Activated B cell treated with CpG ODN at 0.5 μM for 24 hours (primary cell): ENCODE data around the gene CMIP. TPM values are rescaled to one million over a fixed set of nuclear protein-coding genes. Genes with fewer than 3 reads are reported as not detected.

Source experiments
- ATAC-seq: fragments of 200-7000 bp; cut with Tn5 transposase; one replicate; pipeline ENCODE4 v1.10.0; 2021; ENCODE audit warnings: low read depth, mild to moderate bottlenecking, moderate library complexity
- CTCF ChIA-PET: fragments of 350-600 bp; sonication (Branson Sonifier 250); formaldehyde crosslinking; loops from one replicate; lab custom pipeline; 2021; ENCODE audit warnings: antibody characterized with exemption; lab: Charles Lee
- POLR2A ChIA-PET: fragments of 350-600 bp; sonication (Branson Sonifier 250); formaldehyde crosslinking; loops from one replicate; lab custom pipeline; 2021; ENCODE audit warnings: antibody characterized with exemption; lab: Charles Lee
- DNase-seq: peaks from one replicate; pipeline ENCODE4 v3.0.0; 2022
- H3K27ac Mint-ChIP-seq: one replicate; pipeline ENCODE4 v1.8.0; 2020; ENCODE audit warnings: mixed read lengths
- H3K27me3 Mint-ChIP-seq: one replicate; pipeline ENCODE4 v1.8.0; 2021; ENCODE audit warnings: mixed read lengths
- H3K36me3 Mint-ChIP-seq: one replicate; pipeline ENCODE4 v1.8.0; 2021; ENCODE audit warnings: low read depth, mixed read lengths
- H3K4me1 Mint-ChIP-seq: one replicate; pipeline ENCODE4 v1.8.0; 2021; ENCODE audit warnings: mixed read lengths
- H3K4me3 Mint-ChIP-seq: one replicate; pipeline ENCODE4 v1.8.0; 2020; ENCODE audit warnings: mild to moderate bottlenecking, mixed read lengths
- H3K9me3 Mint-ChIP-seq: one replicate; pipeline ENCODE4 v1.8.0; 2020; ENCODE audit warnings: mixed read lengths
- intact Hi-C: fragments of 100-400 bp; cut with micrococcal nuclease; formaldehyde crosslinking; loops from one replicate; pipeline ENCODE4 v1.15.1; 2024
- total RNA-seq: library from RNA; stranded (reverse); gene quantifications from 2 replicates; pipeline ENCODE4 v1.2.3, GENCODE V29; 2022
- TF ChIP-seq, protein P1 (sequence below): fragments of 200-600 bp; IDR thresholded peaks from one replicate; pipeline ENCODE4 v1.8.0; 2022; ENCODE audit warnings: antibody characterized with exemption, mild to moderate bottlenecking

CMIP gene
- total RNA-seq, 1 donor from 2014 or later: 76.3 TPM

DNA sequence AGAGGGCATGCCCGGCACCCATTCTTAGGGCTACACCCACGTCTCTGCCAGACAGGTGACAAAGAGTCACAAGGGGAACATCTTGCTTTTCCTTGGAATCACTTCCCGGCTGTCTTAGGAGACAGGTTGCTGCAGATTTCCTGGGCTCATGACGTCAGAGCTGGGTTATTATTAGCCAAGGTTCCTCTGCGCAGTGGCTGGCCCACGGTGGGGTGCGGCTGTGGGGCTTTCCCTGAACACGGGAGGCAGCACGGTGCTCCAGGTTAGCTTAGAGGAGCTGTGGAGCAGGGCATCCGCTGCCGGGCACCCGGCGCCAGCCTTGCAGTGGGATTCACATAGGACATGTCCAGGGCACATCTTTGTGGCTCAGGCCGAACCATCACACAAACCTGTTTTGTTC lies 216.5 kb downstream of the CMIP start:
- Mint-ChIP-seq H3K27me3 (no peaks in the 10 kb centered on the region), H3K27ac (no peak overlapping the region), H3K4me1 (no peaks in the 10 kb centered on the region), H3K9me3 (no peaks in the 10 kb centered on the region), H3K4me3 (no peak overlapping the region), H3K36me3 (peaks cover 91% of the 10 kb centered on the region)
- POLR2A ChIA-PET: no interaction called here
- TF ChIP-seq, protein P1, sequence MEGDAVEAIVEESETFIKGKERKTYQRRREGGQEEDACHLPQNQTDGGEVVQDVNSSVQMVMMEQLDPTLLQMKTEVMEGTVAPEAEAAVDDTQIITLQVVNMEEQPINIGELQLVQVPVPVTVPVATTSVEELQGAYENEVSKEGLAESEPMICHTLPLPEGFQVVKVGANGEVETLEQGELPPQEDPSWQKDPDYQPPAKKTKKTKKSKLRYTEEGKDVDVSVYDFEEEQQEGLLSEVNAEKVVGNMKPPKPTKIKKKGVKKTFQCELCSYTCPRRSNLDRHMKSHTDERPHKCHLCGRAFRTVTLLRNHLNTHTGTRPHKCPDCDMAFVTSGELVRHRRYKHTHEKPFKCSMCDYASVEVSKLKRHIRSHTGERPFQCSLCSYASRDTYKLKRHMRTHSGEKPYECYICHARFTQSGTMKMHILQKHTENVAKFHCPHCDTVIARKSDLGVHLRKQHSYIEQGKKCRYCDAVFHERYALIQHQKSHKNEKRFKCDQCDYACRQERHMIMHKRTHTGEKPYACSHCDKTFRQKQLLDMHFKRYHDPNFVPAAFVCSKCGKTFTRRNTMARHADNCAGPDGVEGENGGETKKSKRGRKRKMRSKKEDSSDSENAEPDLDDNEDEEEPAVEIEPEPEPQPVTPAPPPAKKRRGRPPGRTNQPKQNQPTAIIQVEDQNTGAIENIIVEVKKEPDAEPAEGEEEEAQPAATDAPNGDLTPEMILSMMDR: no peak
- intact Hi-C loops: no loop called here
- DNase-seq (no peak), ATAC-seq (no peak)
- CTCF ChIA-PET: no interaction called here

DNA sequence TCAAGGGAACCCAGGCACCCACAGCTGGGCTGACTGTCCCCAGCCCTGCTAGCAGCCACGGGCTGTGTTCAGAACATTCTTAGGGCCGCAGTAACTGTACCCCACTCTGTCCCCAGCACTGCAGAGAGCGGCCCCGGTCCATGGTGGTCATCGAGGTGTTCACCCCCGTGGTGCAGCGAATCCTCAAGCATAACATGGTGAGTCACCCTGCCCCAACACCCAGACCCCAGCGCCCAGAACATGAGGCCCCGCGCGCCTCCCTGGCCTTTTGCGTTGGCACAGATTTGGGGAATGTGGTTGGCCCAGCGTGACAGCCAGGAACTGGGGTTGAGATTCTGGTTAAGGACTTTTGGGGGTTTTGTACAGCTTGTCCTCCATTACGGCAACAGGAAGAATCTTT lies 219.5 kb downstream of the CMIP start:
- Mint-ChIP-seq H3K36me3 (peaks cover 77% of the 10 kb centered on the region), H3K27me3 (no peaks in the 10 kb centered on the region), H3K4me3 (no peak overlapping the region), H3K4me1 (no peaks in the 10 kb centered on the region), H3K27ac (no peak overlapping the region), H3K9me3 (no peaks in the 10 kb centered on the region)
- intact Hi-C loops: no loop called here
- ChIA-PET POLR2A (interaction anchor here (0.6 kb wide), 1 partner anchor 24 kb away, joined by 3 read pairs; no protein-coding TSS in a partner anchor), CTCF (no interaction called here)
- TF ChIP-seq, protein P1: no peak
- DNase-seq (no peak), ATAC-seq (no peak)

DNA sequence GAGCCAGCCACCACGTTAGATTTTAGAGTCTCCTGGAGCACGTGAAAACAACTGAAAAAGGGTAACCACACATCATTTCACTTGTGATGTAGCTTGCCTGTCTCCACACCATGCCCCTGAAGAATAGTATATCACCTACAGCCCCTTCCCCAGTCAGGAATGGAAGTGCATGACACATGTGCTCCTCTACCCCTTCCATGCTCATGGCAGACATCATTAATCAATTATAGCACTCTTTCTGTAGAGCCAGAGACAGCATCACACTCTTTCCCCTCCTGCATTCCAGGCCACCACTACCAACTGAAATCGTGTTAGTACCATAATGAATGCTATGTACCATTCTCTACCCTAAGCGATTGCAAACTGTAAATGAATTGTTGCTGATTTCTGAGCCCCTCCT lies 221.0 kb downstream of the CMIP start:
- ATAC-seq (no peak), DNase-seq (no peak)
- ChIA-PET CTCF (no interaction called here), POLR2A (no interaction called here)
- no peaks in the 10 kb centered on the region for H3K9me3 Mint-ChIP-seq
- H3K36me3 Mint-ChIP-seq: peaks cover 75% of the 10 kb centered on the region
- no peak overlapping the region for H3K4me3 Mint-ChIP-seq
- TF ChIP-seq, protein P1: no peak
- no peaks in the 10 kb centered on the region for H3K4me1 Mint-ChIP-seq
- intact Hi-C loops: no loop called here
- H3K27me3 Mint-ChIP-seq: no peaks in the 10 kb centered on the region
- H3K27ac Mint-ChIP-seq: no peak overlapping the region

DNA sequence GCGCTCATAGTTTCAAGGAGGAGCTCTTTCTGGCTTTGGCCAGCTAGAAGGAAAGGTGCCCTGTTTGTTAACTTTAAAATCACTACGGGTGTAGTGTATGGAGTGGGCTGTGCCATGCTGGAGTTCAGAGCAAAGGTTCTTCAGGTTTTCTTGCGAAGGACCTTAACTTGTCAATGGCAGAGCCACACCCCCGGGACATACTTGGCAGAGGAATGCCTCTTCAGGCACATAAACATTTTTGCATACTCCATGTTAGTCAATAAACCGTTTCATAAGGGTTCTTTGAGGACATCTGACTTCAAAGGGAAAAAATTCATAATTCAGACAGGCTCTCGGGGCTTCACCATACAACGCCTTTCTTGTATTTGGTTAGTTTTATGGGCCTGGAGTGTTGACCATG lies 221.5 kb downstream of the CMIP start:
- H3K9me3 Mint-ChIP-seq: no peaks in the 10 kb centered on the region
- ATAC-seq (no peak), DNase-seq (no peak)
- TF ChIP-seq, protein P1: no peak
- no peak overlapping the region for H3K4me3 Mint-ChIP-seq
- H3K27ac Mint-ChIP-seq: no peak overlapping the region
- H3K27me3 Mint-ChIP-seq: no peaks in the 10 kb centered on the region
- CTCF ChIA-PET: no interaction called here
- peaks cover 75% of the 10 kb centered on the region for H3K36me3 Mint-ChIP-seq
- intact Hi-C loops: no loop called here
- no peaks in the 10 kb centered on the region for H3K4me1 Mint-ChIP-seq
- POLR2A ChIA-PET: interaction anchor here (0.7 kb wide), 1 partner anchor 159 kb away, joined by 5 read pairs; no protein-coding TSS in a partner anchor

DNA sequence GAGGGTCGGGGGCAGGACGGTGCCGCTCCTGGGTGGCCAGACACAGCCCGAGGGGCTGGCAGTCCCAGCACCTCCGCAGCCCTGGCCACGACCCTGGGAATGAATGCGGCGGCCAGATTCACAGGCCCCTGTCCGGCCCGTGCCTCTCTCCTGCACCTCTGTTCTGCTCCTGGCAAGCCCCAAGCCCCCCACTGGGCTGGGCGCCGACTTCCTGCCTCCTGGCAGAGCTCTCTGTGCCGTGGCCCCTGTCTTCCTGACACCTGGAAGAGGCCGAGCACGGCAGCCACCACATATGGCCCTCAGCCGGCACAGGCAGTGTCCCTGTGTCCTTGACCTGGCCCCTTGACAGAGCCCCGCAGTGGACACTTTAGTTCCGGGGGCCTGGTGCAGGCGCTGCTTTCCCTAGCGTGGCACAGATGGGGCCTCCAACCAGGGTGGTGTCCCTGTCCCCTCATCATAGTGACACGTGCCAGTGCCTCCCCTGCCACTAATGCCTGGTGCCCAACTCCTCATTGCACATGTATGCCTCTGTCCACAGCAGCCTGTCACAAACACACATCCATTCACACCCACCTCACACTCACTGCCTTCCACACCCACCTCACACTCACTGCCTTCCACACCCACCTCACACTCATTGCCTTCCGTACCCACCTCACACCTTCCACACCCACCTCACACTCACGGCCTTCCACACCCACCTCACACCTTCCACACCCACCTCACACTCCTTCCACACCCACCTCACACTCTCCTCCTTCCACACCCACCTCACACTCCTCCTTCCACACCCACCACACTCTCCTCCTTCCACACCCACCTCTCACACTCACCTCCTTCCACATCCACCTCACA lies 223.9 kb downstream of the CMIP start:
- Mint-ChIP-seq H3K4me3 (no peak overlapping the region), H3K9me3 (no peaks in the 10 kb centered on the region), H3K27me3 (no peaks in the 10 kb centered on the region), H3K4me1 (no peaks in the 10 kb centered on the region), H3K27ac (no peak overlapping the region), H3K36me3 (peaks cover 71% of the 10 kb centered on the region)
- POLR2A ChIA-PET: no interaction called here
- ATAC-seq: no peak
- TF ChIP-seq, protein P1: no peak
- intact Hi-C loops: no loop called here
- CTCF ChIA-PET: no interaction called here
- no peak for DNase-seq
